GM12878 (cell line): ENCODE data around the gene SF3B2.

ENCODE experiments used
- KDM1A ChIP-seq: fragments of 200-600 bp; sonication (generic); IDR thresholded peaks from 2 replicates; pipeline ENCODE4 v1.6.1; 2016; ENCODE audit warnings: borderline replicate concordance
- POLR2AphosphoS5 ChIP-seq: IDR thresholded peaks from 2 replicates; pipeline ENCODE4 v1.6.1; 2011; ENCODE audit warnings: mild to moderate bottlenecking, low read length, inconsistent platforms

GRCh38 chr11:66048547-66049323, 3.4 kb upstream of the SF3B2 start, which contains the start of gene GAL3ST3:
- TF ChIP-seq POLR2AphosphoS5 (no peak), KDM1A (no peak)
